Germinal center (tissue), 1 donor: Measurements from ENCODE around the gene SOX13.

Source experiments
- DNase-seq: peaks from one replicate; pipeline ENCODE4 v3.0.0; 2012; ENCODE audit warnings: mixed read lengths, low spot score

The SOX13 gene

DNA sequence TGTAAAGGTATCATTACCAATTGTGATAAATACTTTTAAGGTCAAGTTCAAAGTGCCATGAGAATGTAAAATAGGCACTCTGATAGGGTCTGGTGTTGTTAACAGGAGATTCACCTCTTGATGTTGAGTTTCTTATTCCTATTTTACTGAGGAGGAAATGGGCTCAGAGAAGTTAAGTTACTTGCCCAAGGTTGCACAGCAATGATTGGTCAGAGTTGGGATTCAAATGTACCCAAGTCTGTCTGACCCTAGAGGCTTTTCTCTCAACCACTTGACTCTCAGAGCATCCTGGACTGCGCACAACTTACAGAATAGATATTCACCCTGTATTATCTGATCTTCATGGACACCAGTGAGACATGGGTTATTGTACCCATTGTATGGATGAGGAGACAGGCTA lies 33.9 kb downstream of the SOX13 start:
- no peak for DNase-seq

DNA sequence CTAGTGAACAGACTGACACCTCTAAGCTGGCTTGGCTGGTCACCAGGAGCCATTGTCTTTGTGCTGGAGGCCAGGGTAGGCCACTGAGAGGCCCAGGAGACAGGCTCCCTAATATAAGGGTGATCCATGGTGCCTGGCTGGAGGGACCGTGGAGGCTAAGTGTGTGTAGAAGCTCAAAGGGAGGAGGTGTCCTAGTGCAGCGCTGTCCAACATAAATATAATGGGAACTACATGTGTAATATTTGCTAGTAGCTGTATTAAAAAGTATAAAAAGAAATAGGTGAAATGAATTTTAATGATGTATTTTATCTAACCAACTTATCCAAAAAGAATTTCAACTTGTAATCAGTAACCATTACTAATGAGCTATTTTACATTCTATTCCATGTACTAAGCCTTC lies 35.0 kb downstream of the SOX13 start:
- DNase-seq, result no peak

DNA sequence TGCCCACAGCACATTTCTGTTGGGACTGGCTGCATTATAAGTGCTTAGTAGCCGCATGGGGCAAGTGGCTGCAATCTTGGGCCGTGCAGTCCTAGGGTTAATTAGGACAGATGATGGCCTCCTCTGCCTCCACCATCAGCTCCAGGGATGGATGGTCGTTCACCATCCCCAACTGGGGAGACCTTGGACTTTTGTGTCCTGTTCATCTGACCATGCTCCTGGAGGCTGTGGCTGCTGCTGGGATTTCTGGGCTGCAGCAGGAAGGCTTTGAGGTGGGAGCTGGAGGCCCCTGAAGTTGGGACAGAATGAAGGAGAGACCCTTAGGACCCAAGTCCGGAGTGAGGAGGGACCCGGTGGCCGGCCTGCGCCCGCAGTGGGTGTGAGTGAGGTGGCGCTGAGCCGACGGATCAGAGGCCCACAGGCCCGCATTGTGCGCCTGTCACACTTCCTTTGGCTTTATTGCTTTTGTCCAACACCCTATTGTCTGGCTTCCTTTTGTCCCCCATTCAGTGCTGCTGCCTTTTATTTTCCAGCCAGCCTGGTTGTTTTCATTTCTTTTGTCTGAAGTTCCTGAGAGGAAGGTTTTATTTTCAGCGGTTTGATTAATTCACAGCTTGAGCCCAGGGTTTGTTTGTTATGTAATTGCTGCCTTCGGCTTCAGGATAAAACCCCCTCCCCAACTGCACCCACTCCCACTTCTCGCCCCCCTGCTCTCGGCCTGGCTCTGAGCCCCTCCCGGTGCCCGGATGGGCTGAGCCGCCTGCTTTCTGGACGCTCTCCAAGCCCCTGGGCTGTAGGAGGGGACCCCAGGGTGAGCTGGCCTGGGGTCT lies 35.6 kb downstream of the SOX13 start:
- no peak for DNase-seq

DNA sequence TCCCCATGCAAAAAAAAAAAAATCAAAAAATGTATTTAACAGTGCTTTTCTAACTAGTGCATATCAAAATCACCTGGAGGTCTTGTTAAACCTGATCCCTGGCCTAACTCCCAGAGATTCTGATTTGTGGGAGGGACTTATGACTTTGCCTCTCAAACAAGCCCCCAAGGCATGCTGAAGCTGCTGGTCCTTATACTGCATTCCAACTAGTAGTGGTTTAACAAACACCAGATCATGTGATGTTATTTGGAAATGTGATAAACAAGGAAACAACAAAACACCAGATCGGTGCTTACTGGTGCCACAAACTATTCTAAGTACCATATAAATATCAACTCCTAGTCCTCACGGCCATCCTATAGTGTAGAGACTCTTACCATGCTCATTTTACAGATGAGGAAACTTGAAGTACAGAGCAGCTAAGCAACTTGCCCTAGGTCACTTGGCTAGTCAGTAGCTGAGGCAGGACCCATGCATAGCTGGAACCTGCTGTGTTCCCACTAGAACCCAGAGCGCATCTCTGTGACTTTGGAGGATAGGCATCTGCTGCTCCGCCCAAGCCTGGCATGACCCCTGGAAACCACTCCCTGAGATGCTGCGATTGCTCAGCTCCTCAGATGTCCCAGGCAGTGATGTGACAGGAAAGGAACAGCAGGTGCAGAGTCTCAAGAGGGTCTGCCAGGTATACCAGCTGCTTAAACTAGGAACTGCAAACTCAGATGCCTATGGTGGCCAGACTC lies 38.1 kb downstream of the SOX13 start:
- no peak for DNase-seq

DNA sequence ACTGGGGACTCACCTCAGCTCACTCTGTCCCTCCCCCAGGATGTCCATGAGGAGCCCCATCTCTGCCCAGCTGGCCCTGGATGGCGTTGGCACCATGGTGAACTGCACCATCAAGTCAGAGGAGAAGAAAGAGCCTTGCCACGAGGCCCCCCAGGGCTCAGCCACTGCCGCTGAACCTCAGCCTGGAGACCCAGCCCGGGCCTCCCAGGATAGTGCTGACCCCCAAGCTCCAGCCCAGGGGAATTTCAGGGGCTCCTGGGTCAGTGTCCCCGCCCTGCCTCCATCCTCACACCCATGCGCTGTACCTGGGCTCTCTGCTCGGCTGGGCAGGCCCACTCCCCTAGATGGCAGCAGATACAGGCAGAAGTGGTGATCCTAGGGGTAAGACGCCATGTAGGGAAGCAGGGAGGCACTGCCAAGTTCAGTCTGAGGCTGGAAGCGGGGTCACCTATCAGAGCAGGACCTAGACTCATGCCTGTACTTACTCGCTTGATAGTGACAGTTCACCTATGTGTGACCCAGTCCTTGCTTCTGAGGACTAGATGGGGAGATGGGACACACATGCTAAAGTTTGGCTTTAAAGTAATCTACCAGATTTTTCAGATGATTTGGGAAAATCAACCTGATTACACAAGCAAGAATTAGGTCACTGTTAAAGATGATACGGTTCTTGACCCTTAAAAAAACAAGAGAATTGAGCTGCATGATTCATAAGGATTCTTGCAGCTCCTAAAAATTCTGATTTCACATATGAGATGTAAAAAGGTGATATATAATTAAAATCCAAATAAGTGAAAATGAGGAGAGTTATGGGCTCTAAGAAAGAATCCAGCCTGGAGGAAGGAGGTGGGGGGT lies 40.2 kb downstream of the SOX13 start:
- DNase-seq, result no peak

DNA sequence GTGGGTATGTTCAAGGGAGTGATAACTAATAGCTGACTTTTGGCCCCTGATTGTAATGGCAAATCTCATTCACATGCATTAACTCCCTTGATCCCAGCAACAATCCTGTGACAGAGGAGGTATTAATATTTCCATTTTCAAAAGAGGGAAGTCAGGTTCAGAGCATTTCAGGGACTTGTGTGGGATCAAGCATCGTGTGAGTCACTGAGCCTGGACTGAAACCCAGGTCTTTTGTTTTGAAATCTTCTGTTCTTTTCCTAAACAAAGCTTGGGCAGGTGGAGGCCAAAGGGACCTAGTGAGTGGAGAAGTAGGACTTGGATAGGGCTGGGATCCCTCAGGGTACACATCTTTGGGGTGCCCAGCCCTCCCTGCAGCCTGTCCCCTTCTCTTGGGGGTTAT lies 41.0 kb downstream of the SOX13 start:
- no peak for DNase-seq

DNA sequence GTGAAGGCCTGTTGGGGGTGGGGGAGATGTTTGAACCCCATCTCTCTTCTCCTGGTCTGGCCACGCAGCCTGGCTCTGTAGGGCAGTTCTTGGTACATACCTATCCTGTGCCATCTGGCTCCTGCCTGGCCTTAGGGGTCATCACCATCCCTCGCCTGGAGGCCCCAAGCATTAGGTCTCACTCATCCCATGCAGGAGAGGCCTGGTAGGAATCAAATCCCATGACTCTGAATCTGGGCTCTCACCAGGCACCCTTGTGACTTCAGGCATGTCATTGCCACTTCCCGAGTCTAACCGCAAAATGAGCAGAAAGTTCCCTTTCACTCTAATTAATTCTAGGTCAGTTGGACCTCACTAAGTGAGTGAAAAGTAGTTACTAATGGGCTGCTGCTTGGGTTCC lies 41.7 kb downstream of the SOX13 start:
- no peak for DNase-seq

DNA sequence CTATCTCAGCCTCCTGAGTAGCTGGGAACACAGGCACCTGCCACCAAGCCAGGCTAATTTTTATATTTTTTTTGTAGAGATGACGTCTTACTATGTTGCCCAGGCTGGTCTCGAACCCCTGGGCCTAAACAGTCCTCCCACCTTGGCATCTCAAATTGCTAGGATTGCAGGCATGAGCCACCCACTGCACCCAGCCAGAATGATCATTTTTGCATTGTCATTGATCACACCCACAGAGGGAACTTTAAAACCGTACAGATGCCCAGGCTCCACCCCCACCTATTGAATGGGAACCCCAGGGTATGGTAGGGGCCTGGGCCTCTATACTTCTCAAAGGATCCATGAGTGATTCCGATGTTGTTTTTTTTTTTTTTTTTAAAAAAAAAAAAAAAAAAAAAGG lies 42.2 kb downstream of the SOX13 start:
- DNase-seq, result no peak

DNA sequence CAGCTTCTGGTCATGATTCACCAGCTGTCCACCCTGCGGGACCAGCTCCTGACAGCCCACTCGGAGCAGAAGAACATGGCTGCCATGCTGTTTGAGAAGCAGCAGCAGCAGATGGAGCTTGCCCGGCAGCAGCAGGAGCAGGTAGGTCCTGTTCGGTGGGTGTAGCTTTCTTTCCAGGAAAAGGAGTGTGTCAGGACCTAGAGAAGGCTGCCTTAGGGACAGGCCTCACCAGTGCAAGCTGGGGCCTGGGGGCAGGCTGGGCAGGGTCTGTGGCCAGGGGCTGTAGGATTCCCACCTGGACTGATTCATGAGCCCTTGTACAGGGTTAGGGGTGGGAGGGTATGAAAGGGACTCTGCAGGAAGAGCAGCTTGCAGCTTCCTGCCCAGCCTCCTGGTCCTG lies 43.6 kb downstream of the SOX13 start:
- no peak for DNase-seq

DNA sequence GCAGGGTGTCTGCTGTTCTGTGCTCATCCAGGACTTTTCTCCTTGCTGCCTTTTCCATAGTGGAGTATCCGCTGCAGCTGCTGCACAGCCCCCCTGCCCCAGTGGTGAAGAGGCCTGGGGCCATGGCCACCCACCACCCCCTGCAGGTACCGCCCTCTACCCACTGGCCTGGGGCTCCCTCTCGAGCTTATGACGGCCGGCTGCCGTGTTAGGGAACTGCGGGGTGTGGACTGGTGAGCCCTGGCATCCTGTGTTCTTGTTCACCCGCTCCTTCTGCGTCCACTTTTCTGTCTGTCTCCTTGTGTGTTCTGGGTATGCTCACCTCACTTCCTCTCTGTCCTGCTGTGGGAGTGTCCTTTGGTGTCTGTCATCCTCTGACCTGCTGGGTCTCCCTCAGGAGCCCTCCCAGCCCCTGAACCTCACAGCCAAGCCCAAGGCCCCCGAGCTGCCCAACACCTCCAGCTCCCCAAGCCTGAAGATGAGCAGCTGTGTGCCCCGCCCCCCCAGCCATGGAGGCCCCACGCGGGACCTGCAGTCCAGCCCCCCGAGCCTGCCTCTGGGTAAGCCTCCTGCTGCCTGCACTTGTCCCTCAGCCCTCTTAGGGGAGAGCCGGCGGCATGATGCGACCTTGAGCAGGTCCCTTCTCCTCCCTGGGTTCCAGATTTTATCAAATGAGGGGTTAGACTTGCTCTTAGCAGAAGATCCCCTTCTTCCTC lies 49.1 kb downstream of the SOX13 start:
- DNase-seq, result no peak

DNA sequence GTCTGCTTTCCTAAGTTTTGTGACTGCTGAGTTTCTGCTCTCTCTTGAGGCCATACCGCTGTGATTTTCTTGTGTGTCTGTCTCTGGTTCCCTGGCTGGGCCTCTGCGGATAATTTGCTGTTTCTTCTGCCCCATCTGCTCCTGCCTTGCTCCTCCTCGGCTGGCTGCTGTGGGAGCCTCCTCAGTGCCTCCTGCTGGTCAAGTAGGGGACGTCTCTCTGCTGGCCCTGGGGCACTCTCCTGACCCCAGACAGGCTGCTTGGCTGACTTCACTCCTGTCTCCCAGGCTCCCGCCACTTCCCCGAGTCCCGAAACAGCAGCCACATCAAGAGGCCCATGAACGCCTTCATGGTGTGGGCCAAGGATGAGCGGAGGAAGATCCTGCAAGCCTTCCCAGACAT lies 50.5 kb downstream of the SOX13 start:
- DNase-seq, result no peak

DNA sequence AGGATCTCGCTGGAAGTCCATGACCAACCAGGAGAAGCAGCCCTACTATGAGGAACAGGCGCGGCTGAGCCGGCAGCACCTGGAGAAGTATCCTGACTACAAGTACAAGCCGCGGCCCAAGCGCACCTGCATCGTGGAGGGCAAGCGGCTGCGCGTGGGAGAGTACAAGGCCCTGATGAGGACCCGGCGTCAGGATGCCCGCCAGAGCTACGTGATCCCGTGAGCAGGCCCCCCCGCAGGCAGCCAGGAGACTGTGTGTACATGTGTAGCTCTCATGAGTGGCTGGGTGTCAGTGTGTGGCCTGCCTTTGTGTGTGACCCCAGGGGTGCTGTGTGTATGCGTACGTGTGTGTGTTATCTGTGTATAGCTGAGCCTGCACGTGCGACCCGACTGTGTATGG lies 51.7 kb downstream of the SOX13 start:
- no peak for DNase-seq

DNA sequence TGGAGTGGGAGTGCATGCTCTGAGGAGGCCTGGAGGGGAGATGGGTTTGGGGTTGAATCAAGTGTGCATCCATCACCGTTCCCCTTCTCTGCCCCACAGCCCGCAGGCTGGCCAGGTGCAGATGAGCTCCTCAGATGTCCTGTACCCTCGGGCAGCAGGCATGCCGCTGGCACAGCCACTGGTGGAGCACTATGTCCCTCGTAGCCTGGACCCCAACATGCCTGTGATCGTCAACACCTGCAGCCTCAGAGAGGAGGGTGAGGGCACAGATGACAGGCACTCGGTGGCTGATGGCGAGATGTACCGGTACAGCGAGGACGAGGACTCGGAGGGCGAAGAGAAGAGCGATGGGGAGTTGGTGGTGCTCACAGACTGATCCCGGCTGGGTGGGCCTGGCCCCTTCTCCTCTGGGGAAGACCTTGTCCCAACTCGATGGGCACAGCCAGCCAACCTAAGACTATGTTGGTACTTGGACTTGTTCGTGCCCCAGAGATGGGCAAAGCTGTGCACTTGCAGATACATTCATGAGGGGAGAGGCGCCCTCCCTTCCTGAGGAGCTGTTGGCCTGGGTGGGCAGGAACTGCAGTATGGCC lies 52.9 kb downstream of the SOX13 start:
- no peak for DNase-seq

DNA sequence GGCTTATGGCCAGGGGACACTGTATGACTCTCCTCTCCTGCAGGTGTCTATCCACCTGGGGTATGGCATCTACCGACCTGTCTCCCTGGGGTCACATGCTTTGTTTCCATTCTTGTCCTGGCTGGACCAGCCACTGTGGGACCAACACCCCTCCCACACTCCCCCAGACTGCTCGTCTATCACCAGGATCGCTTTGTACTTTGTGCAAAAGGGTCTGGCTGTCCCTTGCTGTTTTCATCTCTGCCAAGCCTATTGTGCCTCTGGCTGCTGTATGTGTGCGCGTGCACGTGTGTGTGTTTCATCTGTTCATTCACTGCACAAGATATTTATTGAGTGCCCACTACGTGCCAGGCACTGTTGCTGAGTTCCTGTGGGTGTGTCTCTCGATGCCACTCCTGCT lies 53.5 kb downstream of the SOX13 start:
- no peak for DNase-seq

DNA sequence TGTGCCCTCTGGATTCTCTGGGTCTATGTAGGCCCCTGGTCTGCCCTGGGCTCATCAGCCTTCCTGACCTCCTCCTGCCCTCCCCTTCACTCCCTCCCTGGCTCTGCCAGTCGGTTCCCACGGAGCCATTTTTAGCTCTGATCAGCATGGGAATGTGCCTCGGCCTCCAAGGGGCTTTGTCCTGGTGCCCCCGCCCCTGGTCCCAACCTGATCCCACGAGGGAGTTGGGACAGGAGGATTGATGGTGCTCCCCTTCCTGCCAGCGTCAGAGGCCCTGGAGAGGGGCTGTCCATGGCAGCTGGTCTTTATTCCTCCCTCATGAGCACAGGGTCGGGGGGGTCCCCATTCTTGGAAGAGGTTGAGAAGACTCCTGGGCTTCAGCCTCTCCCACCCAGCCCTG lies 54.0 kb downstream of the SOX13 start:
- DNase-seq, result no peak

DNA sequence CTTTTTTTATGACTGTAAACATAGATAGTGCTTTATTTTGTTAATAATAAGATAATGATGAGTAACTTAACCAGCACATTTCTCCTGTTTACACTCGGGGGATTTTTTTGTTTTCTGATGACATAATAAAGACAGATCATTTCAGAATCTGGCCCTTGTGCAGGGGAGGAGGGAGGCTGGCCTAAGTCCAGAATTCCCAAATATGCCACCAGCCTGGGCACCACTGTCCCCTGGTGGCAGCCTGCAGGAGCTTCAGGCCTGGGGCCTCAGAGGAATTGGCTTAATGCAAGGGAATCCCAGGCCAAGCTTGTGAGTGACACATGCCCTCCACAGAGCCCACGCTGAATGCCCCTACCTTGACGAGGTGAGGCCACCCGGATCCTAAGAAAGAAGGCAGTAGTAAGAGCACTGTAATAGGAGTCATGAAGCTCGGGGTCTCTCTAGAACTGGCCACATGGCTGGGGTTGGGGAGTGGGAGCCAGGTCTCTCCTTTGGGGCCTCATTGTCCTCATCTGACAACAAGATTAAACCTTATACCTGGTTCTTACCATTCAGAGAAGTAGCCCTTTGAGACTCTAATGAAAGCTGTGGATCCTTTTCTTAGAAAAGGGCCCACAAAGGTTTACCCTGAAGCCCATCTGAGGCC lies 54.8 kb downstream of the SOX13 start:
- no peak for DNase-seq

DNA sequence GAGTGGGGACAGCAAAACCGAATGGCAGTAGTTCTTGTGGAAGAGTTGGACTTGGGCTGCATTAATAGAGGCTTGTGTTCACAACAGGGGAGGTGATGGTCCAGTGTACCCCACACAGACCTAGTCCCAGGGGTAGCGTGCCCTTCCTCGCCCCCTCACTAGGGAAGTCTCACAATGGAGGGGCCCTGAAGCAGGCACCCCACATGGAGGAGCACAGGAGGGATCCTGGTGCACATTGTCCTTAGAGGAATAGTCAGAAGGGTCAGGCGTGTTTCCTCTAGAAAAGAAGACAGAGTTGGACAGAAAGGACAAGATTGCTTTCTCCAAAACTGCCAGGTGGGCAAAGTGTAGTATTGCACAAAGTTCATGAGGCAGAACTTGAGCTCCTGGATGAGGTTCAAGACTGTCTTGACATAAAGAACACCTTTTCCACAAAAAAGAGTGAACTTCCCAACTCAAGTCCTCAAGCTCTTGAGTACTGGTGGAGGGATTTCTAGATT lies 55.6 kb downstream of the SOX13 start:
- no peak for DNase-seq

DNA sequence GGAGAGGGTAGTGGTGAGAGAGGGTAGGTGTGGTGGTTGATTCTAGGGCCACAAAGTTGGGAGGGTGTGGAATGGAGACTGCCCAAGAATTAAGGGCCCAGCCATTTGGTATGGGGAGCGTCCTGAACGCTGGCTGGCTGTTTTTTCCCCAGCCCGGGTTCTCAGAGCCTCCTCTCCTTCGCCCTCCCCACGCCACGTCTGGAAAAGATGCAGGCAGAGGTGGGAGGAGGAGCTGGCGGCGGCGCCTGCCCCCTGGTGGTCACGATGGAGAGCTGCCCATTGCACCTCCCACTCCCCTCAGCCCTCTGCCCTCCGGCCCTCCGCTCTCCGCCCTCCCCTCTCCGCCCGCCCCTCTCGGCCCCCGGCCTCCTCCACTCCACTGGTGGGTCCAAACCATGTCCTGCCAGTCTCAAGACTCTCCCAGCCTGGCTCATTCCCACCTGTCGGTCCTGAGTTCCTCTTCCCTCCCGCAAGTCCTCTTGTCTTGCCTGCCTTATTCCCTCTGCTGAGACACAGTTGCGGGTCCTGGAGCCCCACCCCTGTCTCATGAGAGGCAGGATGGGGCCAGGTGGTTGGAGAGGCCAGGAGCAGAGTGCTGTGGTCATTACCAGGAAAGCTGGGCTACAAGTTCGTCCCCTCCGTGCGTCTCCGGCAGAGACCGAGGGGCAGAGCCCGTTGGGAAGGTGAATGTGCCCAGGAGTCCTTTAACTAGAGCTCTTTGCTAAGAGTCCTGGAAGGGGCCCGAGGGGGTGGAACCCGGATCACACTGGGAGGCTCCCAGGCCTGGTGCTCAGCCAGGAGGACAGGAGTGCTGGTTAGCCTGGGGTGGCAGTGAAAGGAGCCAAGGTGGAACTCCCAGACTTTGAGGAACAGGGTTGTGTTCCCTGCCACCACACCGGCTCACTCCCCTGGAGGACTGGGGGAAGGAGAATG lies 56.3 kb downstream of the SOX13 start:
- peak; percentile 85 for DNase-seq

DNA sequence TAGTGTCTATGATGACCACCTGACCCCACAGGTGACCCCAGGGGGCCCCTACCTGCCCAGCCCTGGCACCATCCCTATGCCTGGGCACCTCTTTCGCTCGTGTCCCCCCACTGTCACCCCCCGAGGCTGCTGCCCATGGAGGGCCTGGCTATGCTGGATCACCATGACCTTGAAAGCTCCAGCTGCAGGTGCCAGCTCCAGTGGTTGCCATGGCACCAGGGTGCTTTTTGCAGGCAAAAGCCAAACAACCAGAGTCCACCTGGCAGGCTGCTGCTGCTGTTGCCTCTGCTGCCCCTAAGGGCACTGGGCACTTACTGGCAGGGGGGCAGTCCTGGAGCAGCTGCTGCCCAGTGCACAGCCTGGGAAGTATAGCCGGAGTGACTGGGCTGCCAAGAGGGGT lies 57.3 kb downstream of the SOX13 start:
- DNase-seq, result no peak
